ENCODE data around the gene RBM5.
A peak's percentile ranks its signal among the peaks of the same experiment; 100 is the strongest.

Gene RBM5

GRCh38 chr3:50088725-50089608, at the start of gene RBM5:
Gene RBM5, plus strand, starts transcription at chr3:50088919. Its CDS starts 1,516 bp downstream, at chr3:50090435.
- Histone ChIP-seq H3K79me2 (ENCODE audit: insufficient read depth, low read length) (peaks cover 50% of the 10 kb centered on the region), H3K4me2 (ENCODE audit: low read depth, low read length, poor library complexity, severe bottlenecking) (peak within 1 kb of the TSS; percentile 74)
- TF ChIP-seq EZH2phosphoT487 (IDR thresholded peaks at IDR 0.05; ENCODE audit: borderline replicate concordance) = no peak
- no peak for TF ChIP-seq CTCF (conservative IDR thresholded peaks at IDR 0.05; ENCODE audit: low read length)

DNA sequence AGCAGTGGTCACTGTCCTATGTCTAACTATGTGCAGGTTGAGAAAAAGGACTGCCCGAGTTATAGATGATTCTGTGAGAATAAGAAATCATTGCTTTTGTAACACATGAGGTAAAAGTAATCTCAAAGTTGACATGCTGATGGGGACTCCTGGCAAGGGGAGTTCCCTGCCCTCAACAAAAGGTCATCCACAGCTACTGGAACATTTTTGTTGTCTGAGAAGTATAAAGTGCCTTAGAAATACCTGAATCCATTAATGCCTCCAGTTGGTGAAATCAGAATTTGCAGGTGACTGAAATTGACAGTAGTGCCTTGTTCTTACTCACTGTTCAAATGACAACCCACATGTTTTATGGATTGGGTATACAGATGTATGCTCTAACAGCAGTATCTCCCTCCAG, 43.7 kb upstream of the RBM5 start:
- H3F3A ChIP-seq (ENCODE audit: low read depth) = no peaks in the 10 kb centered on the region
- H4K20me1 ChIP-seq (ENCODE audit: insufficient read depth, low read length, poor library complexity, severe bottlenecking) = no peaks in the 10 kb centered on the region
- no peak overlapping the region for H2AFZ ChIP-seq (ENCODE audit: low read length)
- TF ChIP-seq EZH2phosphoT487 (IDR thresholded peaks at IDR 0.05; ENCODE audit: borderline replicate concordance) (no peak), CTCF (conservative IDR thresholded peaks at IDR 0.05; ENCODE audit: low read length) (no peak)
- H3K79me2 ChIP-seq (ENCODE audit: insufficient read depth, low read length) = no peaks in the 10 kb centered on the region
- no peak overlapping the region for H3K4me3 ChIP-seq (ENCODE audit: low read length, poor library complexity, severe bottlenecking)
- H3K9me2 ChIP-seq (replicated peaks; ENCODE audit: low read depth, low read length) = no peaks in the 10 kb centered on the region
- no peaks in the 10 kb centered on the region for H3K27me3 ChIP-seq (ENCODE audit: insufficient read depth, low read length, poor library complexity, severe bottlenecking)
- peaks cover 18% of the 10 kb centered on the region for H3K4me1 ChIP-seq (ENCODE audit: insufficient read depth, low read length, poor library complexity, severe bottlenecking)
- H3K4me2 ChIP-seq (ENCODE audit: low read depth, low read length, poor library complexity, severe bottlenecking) = no peak overlapping the region
- no peaks in the 10 kb centered on the region for H3K9me3 ChIP-seq (ENCODE audit: insufficient read depth, low read depth, low read length)
- H3K36me3 ChIP-seq (ENCODE audit: insufficient read depth, low read length) = peaks cover 38% of the 10 kb centered on the region
- no peak overlapping the region for H3K9ac ChIP-seq (ENCODE audit: low read depth, low read length, poor library complexity, severe bottlenecking)

More at GRCh38 chr3:50088725-50089608, at the start of gene RBM5:
- Histone ChIP-seq H3F3A (ENCODE audit: low read depth) (no peaks in the 10 kb centered on the region), H3K9ac (ENCODE audit: low read depth, low read length, poor library complexity, severe bottlenecking) (peak within 1 kb of the TSS; percentile 99), H3K27me3 (ENCODE audit: insufficient read depth, low read length, poor library complexity, severe bottlenecking) (peaks cover 5% of the 10 kb centered on the region), H3K9me2 (replicated peaks; ENCODE audit: low read depth, low read length) (no peaks in the 10 kb centered on the region), H3K36me3 (ENCODE audit: insufficient read depth, low read length) (peaks cover 29% of the 10 kb centered on the region), H2AFZ (ENCODE audit: low read length) (peak within 1 kb of the TSS; percentile 88), H3K9me3 (ENCODE audit: insufficient read depth, low read depth, low read length) (no peaks in the 10 kb centered on the region), H4K20me1 (ENCODE audit: insufficient read depth, low read length, poor library complexity, severe bottlenecking) (peaks cover 42% of the 10 kb centered on the region), H3K4me3 (ENCODE audit: low read length, poor library complexity, severe bottlenecking) (peak within 1 kb of the TSS; percentile 93), H3K4me1 (ENCODE audit: insufficient read depth, low read length, poor library complexity, severe bottlenecking) (peaks cover 23% of the 10 kb centered on the region)

- H3F3A ChIP-seq (ENCODE audit: low read depth) = no peaks in the 10 kb centered on the region
- peaks cover 9% of the 10 kb centered on the region for H3K4me1 ChIP-seq (ENCODE audit: insufficient read depth, low read length, poor library complexity, severe bottlenecking)
- no peak for TF ChIP-seq CTCF (conservative IDR thresholded peaks at IDR 0.05; ENCODE audit: low read length)
- TF ChIP-seq EZH2phosphoT487 (IDR thresholded peaks at IDR 0.05; ENCODE audit: borderline replicate concordance) = no peak
Measured at GRCh38 chr3:50047426-50047825, 41.3 kb upstream of the RBM5 start.

More at GRCh38 chr3:50047426-50047825, 41.3 kb upstream of the RBM5 start:
- H3K4me3 ChIP-seq (ENCODE audit: low read length, poor library complexity, severe bottlenecking) = no peak overlapping the region
- H3K9me3 ChIP-seq (ENCODE audit: insufficient read depth, low read depth, low read length) = no peaks in the 10 kb centered on the region
- no peaks in the 10 kb centered on the region for H3K9me2 ChIP-seq (replicated peaks; ENCODE audit: low read depth, low read length)
- peaks cover 54% of the 10 kb centered on the region for H3K36me3 ChIP-seq (ENCODE audit: insufficient read depth, low read length)
- no peak overlapping the region for H3K9ac ChIP-seq (ENCODE audit: low read depth, low read length, poor library complexity, severe bottlenecking)
- no peaks in the 10 kb centered on the region for H3K27me3 ChIP-seq (ENCODE audit: insufficient read depth, low read length, poor library complexity, severe bottlenecking)
- no peak overlapping the region for H2AFZ ChIP-seq (ENCODE audit: low read length)
- H3K4me2 ChIP-seq (ENCODE audit: low read depth, low read length, poor library complexity, severe bottlenecking) = no peak overlapping the region
- no peaks in the 10 kb centered on the region for H3K79me2 ChIP-seq (ENCODE audit: insufficient read depth, low read length)
- H4K20me1 ChIP-seq (ENCODE audit: insufficient read depth, low read length, poor library complexity, severe bottlenecking) = no peaks in the 10 kb centered on the region

Data from Loucy (cell line).